ENCODE measurements around the gene NOLC1. TPM values are rescaled to one million over a fixed set of nuclear protein-coding genes. Genes with fewer than 3 reads are reported as not detected.

The NOLC1 gene
- total and polyA plus RNA-seq, 2 of the 13 experiments (the other 11 are each of a cell fraction or from before 2014, with no cell fraction given), result 50.6 to 81.0 TPM

DNA sequence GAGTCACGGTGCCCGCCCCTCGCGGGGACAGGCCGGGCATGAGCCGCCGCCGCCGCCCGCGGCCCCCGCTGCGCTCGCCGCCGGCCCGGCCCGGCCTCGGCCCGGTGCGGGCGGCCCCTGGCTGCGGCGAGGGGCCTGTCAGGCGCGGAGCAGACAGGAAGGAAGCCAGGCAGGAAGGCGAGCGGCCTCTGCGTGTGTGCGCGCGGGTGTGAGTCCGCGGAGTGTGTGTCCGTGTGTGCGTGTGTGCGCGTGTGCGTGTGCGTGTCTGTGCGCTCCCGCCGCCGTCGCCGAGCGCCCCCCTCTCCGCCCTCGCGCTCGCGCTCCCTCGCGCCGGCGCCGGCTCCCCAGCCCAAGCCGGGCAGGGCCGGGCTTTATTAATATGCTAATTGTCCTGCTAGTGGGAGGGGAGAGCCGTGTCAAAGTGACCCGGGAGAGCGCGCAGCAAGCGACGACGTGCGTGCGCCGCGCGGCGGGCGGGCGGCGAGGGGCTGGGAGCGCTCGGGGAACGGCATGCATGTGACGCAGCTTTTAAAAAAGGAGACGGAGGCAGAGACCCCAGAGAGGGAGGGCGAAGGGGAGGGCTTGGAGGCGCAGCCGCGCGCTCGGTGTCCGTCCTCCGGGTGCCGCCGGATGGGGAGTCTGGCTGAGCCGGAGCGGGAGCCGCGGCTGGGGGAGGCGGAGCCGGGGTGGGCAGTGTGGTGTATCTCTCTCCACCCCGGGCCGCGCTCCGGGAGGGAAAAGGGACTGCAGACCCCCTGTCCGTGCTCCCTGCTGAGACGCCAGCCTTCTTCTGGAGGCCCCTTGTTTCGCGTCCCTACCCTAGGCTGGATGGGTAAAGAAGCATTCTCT lies 31.8 kb upstream of the NOLC1 start, which contains the start of gene LDB1 (continued):
- TF ChIP-seq CTCF (CRISPR knock-in tag; IDR thresholded peaks at IDR 0.05), result peak; percentile 30
- TF ChIP-seq, protein P1, sequence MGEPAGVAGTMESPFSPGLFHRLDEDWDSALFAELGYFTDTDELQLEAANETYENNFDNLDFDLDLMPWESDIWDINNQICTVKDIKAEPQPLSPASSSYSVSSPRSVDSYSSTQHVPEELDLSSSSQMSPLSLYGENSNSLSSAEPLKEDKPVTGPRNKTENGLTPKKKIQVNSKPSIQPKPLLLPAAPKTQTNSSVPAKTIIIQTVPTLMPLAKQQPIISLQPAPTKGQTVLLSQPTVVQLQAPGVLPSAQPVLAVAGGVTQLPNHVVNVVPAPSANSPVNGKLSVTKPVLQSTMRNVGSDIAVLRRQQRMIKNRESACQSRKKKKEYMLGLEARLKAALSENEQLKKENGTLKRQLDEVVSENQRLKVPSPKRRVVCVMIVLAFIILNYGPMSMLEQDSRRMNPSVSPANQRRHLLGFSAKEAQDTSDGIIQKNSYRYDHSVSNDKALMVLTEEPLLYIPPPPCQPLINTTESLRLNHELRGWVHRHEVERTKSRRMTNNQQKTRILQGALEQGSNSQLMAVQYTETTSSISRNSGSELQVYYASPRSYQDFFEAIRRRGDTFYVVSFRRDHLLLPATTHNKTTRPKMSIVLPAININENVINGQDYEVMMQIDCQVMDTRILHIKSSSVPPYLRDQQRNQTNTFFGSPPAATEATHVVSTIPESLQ (CRISPR knock-in tag; conservative IDR thresholded peaks at IDR 0.05), result no peak
- TF ChIP-seq, protein P2, sequence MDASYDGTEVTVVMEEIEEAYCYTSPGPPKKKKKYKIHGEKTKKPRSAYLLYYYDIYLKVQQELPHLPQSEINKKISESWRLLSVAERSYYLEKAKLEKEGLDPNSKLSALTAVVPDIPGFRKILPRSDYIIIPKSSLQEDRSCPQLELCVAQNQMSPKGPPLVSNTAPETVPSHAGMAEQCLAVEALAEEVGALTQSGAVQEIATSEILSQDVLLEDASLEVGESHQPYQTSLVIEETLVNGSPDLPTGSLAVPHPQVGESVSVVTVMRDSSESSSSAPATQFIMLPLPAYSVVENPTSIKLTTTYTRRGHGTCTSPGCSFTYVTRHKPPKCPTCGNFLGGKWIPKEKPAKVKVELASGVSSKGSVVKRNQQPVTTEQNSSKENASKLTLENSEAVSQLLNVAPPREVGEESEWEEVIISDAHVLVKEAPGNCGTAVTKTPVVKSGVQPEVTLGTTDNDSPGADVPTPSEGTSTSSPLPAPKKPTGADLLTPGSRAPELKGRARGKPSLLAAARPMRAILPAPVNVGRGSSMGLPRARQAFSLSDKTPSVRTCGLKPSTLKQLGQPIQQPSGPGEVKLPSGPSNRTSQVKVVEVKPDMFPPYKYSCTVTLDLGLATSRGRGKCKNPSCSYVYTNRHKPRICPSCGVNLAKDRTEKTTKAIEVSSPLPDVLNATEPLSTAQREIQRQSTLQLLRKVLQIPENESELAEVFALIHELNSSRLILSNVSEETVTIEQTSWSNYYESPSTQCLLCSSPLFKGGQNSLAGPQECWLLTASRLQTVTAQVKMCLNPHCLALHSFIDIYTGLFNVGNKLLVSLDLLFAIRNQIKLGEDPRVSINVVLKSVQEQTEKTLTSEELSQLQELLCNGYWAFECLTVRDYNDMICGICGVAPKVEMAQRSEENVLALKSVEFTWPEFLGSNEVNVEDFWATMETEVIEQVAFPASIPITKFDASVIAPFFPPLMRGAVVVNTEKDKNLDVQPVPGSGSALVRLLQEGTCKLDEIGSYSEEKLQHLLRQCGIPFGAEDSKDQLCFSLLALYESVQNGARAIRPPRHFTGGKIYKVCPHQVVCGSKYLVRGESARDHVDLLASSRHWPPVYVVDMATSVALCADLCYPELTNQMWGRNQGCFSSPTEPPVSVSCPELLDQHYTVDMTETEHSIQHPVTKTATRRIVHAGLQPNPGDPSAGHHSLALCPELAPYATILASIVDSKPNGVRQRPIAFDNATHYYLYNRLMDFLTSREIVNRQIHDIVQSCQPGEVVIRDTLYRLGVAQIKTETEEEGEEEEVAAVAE (CRISPR knock-in tag; IDR thresholded peaks at IDR 0.05; ENCODE audit: borderline replicate concordance), result no peak
- TF ChIP-seq FOXP1 (IDR thresholded peaks at IDR 0.05), result no peak
- no peak for TF ChIP-seq FOXP1 (CRISPR knock-in tag; IDR thresholded peaks at IDR 0.05)
- peak; percentile 32 for TF ChIP-seq RBM39 (IDR thresholded peaks at IDR 0.05; ENCODE audit: low read depth, low read length, poor library complexity, severe bottlenecking)
- TF ChIP-seq SOX13 (IDR thresholded peaks at IDR 0.05), result no peak
- no peak; a peak in 1 of 4 replicates for TF ChIP-seq SOX13 (CRISPR knock-in tag; conservative IDR thresholded peaks at IDR 0.05 in 1 of 2, IDR thresholded peaks at IDR 0.05 in 1 of 2)
- TF ChIP-seq REXO4 (CRISPR knock-in tag; IDR thresholded peaks at IDR 0.05; ENCODE audit: borderline replicate concordance), result no peak
- TF ChIP-seq, protein P3, sequence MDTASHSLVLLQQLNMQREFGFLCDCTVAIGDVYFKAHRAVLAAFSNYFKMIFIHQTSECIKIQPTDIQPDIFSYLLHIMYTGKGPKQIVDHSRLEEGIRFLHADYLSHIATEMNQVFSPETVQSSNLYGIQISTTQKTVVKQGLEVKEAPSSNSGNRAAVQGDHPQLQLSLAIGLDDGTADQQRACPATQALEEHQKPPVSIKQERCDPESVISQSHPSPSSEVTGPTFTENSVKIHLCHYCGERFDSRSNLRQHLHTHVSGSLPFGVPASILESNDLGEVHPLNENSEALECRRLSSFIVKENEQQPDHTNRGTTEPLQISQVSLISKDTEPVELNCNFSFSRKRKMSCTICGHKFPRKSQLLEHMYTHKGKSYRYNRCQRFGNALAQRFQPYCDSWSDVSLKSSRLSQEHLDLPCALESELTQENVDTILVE (CRISPR knock-in tag; IDR thresholded peaks at IDR 0.05), result peak; percentile 39; the same call in 1 of the 2 replicates
- no peak; the same call in 1 of the 2 replicates for TF ChIP-seq ZNF468 (CRISPR knock-in tag; IDR thresholded peaks at IDR 0.05)
- TF ChIP-seq ESRRA (CRISPR knock-in tag; IDR thresholded peaks at IDR 0.05; ENCODE audit: low read depth), result no peak; the same call in 1 of the 2 replicates
- no peak for TF ChIP-seq FOXC1 (CRISPR knock-in tag; IDR thresholded peaks at IDR 0.05; ENCODE audit: borderline replicate concordance)
- no peak for TF ChIP-seq ZNF567 (CRISPR knock-in tag; IDR thresholded peaks at IDR 0.05; ENCODE audit: borderline replicate concordance)
- TF ChIP-seq, protein P4, sequence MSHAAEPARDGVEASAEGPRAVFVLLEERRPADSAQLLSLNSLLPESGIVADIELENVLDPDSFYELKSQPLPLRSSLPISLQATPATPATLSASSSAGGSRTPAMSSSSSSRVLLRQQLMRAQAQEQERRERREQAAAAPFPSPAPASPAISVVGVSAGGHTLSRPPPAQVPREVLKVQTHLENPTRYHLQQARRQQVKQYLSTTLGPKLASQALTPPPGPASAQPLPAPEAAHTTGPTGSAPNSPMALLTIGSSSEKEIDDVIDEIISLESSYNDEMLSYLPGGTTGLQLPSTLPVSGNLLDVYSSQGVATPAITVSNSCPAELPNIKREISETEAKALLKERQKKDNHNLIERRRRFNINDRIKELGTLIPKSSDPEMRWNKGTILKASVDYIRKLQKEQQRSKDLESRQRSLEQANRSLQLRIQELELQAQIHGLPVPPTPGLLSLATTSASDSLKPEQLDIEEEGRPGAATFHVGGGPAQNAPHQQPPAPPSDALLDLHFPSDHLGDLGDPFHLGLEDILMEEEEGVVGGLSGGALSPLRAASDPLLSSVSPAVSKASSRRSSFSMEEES (CRISPR knock-in tag; IDR thresholded peaks at IDR 0.05), result peak; percentile 40; the same call in 1 of the 2 replicates

Measured in HepG2 (cell line).